NCI-H69 (cell line): ENCODE results near the gene TNFSF4.

Experiments
- DNase-seq: peaks from one replicate; lab custom pipeline; 2025; lab: John Stamatoyannopoulos, UW

TNFSF4 gene

GRCh38 chr1:173210716-173211231, 3.6 kb upstream of the TNFSF4 start:
- DNase-seq: no peak

- no peak for DNase-seq
Measured at GRCh38 chr1:173210283-173210682, 3.2 kb upstream of the TNFSF4 start.

GRCh38 chr1:173208868-173209267, 1.7 kb upstream of the TNFSF4 start:
- DNase-seq: no peak

GRCh38 chr1:173208146-173208545, 1.0 kb upstream of the TNFSF4 start:
- DNase-seq: no peak

- no peak for DNase-seq
Measured at GRCh38 chr1:173205146-173206051, 1.7 kb downstream of the TNFSF4 start.

- DNase-seq: no peak
Measured at GRCh38 chr1:173204693-173205092, 2.4 kb downstream of the TNFSF4 start.

- DNase-seq: peak; percentile 21
Measured at GRCh38 chr1:173202424-173203145, 4.5 kb downstream of the TNFSF4 start.

GRCh38 chr1:173201969-173202368, 5.2 kb downstream of the TNFSF4 start:
- no peak for DNase-seq

GRCh38 chr1:173195596-173196088, 11.5 kb downstream of the TNFSF4 start:
- no peak for DNase-seq

- DNase-seq: no peak
Measured at GRCh38 chr1:173193639-173194038, 13.5 kb downstream of the TNFSF4 start.

GRCh38 chr1:173191011-173191705, 16.0 kb downstream of the TNFSF4 start:
- no peak for DNase-seq

GRCh38 chr1:173190101-173190936, 16.8 kb downstream of the TNFSF4 start:
- DNase-seq: peak; percentile 56

GRCh38 chr1:173187671-173188237, 19.4 kb downstream of the TNFSF4 start:
- DNase-seq: no peak

GRCh38 chr1:173181791-173182190, 25.3 kb downstream of the TNFSF4 start:
- no peak for DNase-seq

GRCh38 chr1:173176246-173176645, 30.9 kb downstream of the TNFSF4 start:
- no peak for DNase-seq

GRCh38 chr1:173175514-173176145, 31.5 kb downstream of the TNFSF4 start:
- DNase-seq: no peak

GRCh38 chr1:173173388-173173787, 33.7 kb downstream of the TNFSF4 start:
- no peak for DNase-seq

- DNase-seq: no peak
Measured at GRCh38 chr1:173171152-173171551, 36.0 kb downstream of the TNFSF4 start.

GRCh38 chr1:173168941-173169340, 38.2 kb downstream of the TNFSF4 start:
- no peak for DNase-seq

- DNase-seq: no peak
Measured at GRCh38 chr1:173164686-173165085, 42.4 kb downstream of the TNFSF4 start.
